Airway epithelial cell (primary cell): ENCODE measurements around the gene MGAT3. TPM values are rescaled to one million over a fixed set of nuclear protein-coding genes. Genes with fewer than 3 reads are reported as not detected.

Experiments used
- total RNA-seq: library from RNA; depleted of rRNA; stranded (reverse); fragments of >200 nt; gene quantifications from 2 replicates; pipeline ENCODE4 v1.2.3, GENCODE V29; 2015

MGAT3 gene
- total RNA-seq: 0.37 and 0.85 TPM in 2 replicates

GRCh38 chr22:39456522-39457197 is at the start of gene MGAT3:
MGAT3 (plus strand) TSS chr22:39457012; CDS start chr22:39487348, 30,336 bp downstream.

GRCh38 chr22:39502109-39502788 is 45.4 kb downstream of the MGAT3 start, which contains the start of gene MIEF1:
MIEF1 (plus strand) TSS chr22:39502290; CDS start chr22:39511295, 9,005 bp downstream.

GRCh38 chr22:39520226-39521105 is 63.7 kb downstream of the MGAT3 start, which contains the start of gene ATF4:
ATF4 (plus strand) TSS chr22:39520562; CDS start chr22:39521446, 884 bp downstream.

GRCh38 chr22:39532215-39533073 is 75.6 kb downstream of the MGAT3 start, which contains the start of gene RPS19BP1:
RPS19BP1 (minus strand) TSS chr22:39532748; CDS start chr22:39532738, 10 bp downstream.

Other genes with a start within 250 kb of the MGAT3 start
- gene PDGFB, start 212.0 kb upstream of the MGAT3 start, total RNA-seq: 3.0 and 3.3 TPM in 2 replicates
- 2,280 and 2,292 TPM in 2 replicates for gene RPL3, start 137.4 kb upstream of the MGAT3 start, total RNA-seq
- 6.4 and 6.5 TPM in 2 replicates for gene SYNGR1, start 107.0 kb upstream of the MGAT3 start, total RNA-seq
- gene TAB1, start 57.2 kb upstream of the MGAT3 start, total RNA-seq: 8.6 and 25.2 TPM in 2 replicates
- gene MIEF1, start 45.3 kb downstream of the MGAT3 start, total RNA-seq: 27.9 and 31.8 TPM in 2 replicates
- 307 and 311 TPM in 2 replicates for gene ATF4, start 63.5 kb downstream of the MGAT3 start, total RNA-seq
- 147 and 151 TPM in 2 replicates for gene RPS19BP1, start 75.7 kb downstream of the MGAT3 start, total RNA-seq
- gene CACNA1I, start 113.7 kb downstream of the MGAT3 start, total RNA-seq: 0.07 and 0.14 TPM in 2 replicates